B cell (primary cell): ENCODE results near the gene ZNF516.

Experiments used
- EZH2 ChIP-seq: IDR thresholded peaks from 2 replicates; pipeline ENCODE4 v1.6.1; 2012; ENCODE audit warnings: borderline replicate concordance, low read depth, mild to moderate bottlenecking, moderate library complexity, low read length; ENCODE audit not compliant: insufficient read depth, poor library complexity, severe bottlenecking
- TF ChIP-seq, protein P1 (sequence below): fragments of 200-600 bp; IDR thresholded peaks from one replicate; pipeline ENCODE4 v1.8.0; 2022; ENCODE audit warnings: antibody characterized with exemption, mild to moderate bottlenecking

GRCh38 chr18:76538846-76539245, 43.8 kb upstream of the ZNF516 start:
- TF ChIP-seq, protein P1, sequence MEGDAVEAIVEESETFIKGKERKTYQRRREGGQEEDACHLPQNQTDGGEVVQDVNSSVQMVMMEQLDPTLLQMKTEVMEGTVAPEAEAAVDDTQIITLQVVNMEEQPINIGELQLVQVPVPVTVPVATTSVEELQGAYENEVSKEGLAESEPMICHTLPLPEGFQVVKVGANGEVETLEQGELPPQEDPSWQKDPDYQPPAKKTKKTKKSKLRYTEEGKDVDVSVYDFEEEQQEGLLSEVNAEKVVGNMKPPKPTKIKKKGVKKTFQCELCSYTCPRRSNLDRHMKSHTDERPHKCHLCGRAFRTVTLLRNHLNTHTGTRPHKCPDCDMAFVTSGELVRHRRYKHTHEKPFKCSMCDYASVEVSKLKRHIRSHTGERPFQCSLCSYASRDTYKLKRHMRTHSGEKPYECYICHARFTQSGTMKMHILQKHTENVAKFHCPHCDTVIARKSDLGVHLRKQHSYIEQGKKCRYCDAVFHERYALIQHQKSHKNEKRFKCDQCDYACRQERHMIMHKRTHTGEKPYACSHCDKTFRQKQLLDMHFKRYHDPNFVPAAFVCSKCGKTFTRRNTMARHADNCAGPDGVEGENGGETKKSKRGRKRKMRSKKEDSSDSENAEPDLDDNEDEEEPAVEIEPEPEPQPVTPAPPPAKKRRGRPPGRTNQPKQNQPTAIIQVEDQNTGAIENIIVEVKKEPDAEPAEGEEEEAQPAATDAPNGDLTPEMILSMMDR, result no peak
- no peak for TF ChIP-seq EZH2
